Measurements from ENCODE around the gene ANKS6. TPM values are rescaled to one million over a fixed set of nuclear protein-coding genes. Genes with fewer than 3 reads are reported as not detected.

The ANKS6 gene
- total and polyA plus RNA-seq, 10 donors = 4.9 to 9.4 (median 7.0) TPM

DNA sequence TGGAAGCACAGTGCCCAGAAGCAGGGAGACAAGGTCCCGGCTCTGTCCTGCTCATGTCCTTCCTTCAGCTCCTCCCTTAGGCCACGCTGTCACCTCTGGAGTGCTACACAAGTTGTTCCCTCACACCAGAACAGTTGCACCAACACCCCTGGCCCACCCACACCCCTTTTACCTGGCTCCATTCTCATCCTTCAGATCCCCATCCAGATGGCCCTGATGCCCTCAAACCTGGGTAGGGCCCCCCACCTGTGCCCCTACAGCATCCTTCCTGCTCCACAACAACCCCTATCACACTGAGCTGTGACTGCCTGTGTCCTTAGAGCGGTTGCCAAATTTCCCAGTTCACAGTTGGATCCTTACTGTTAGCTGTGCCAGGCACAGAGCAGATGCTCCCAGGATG is 29.2 kb downstream of the ANKS6 start:
- intact Hi-C loops (cut with DNase I; ENCODE audit: low total_unique reads) = no loop called here
- peaks cover 0 to 12% (median 10%) of the 10 kb centered on the region in 8 donors for H3K9me3 ChIP-seq
- no peak overlapping the region for H3K4me3 ChIP-seq
- H3K27ac ChIP-seq = no peak overlapping the region
- no peak for DNase-seq
- 87 to 97% (median 95%) methylated on average over 3 of the region's 3 CpGs for WGBS, 5 donors
- peaks cover 0 to 65% (median 29%) of the 10 kb centered on the region in 6 donors for H3K36me3 ChIP-seq
- H3K27me3 ChIP-seq (replicated peaks in 1 of 7) = no peaks in the 10 kb centered on the region
- H3K4me1 ChIP-seq = no peaks in the 10 kb centered on the region
- TF ChIP-seq POLR2A (IDR thresholded peaks at IDR 0.05) (no peak), POLR2AphosphoS5 (IDR thresholded peaks at IDR 0.05) (no peak)
- TF ChIP-seq, protein P1, sequence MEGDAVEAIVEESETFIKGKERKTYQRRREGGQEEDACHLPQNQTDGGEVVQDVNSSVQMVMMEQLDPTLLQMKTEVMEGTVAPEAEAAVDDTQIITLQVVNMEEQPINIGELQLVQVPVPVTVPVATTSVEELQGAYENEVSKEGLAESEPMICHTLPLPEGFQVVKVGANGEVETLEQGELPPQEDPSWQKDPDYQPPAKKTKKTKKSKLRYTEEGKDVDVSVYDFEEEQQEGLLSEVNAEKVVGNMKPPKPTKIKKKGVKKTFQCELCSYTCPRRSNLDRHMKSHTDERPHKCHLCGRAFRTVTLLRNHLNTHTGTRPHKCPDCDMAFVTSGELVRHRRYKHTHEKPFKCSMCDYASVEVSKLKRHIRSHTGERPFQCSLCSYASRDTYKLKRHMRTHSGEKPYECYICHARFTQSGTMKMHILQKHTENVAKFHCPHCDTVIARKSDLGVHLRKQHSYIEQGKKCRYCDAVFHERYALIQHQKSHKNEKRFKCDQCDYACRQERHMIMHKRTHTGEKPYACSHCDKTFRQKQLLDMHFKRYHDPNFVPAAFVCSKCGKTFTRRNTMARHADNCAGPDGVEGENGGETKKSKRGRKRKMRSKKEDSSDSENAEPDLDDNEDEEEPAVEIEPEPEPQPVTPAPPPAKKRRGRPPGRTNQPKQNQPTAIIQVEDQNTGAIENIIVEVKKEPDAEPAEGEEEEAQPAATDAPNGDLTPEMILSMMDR (IDR thresholded peaks at IDR 0.05 in 8 of 11, conservative IDR thresholded peaks at IDR 0.05 in 3 of 11) = no peak

DNA sequence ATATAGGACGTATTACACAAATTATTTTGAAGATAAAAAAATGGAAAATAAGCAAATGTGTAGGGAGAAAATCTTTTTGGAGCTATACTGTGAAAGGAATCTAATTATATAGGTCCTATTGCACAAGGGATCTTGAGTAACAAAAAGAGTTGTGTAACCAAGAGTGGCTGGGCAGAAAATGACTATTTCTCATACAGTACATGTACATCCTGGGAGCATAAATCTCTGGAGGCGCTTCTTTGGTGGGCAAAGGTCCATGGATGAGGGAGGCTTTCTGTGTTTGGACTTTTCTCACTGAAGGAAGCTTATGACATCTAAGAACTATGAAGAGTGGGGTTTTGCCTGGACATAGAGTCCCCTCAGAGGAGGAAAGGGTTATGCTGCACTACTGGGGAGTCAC is 29.8 kb downstream of the ANKS6 start:
- no peak for TF ChIP-seq POLR2A (IDR thresholded peaks at IDR 0.05)
- TF ChIP-seq, protein P1 (IDR thresholded peaks at IDR 0.05 in 8 of 11, conservative IDR thresholded peaks at IDR 0.05 in 3 of 11) = no peak
- TF ChIP-seq POLR2AphosphoS5 (IDR thresholded peaks at IDR 0.05) = no peak
- Histone ChIP-seq H3K36me3 (peaks cover 0 to 59% (median 25%) of the 10 kb centered on the region in 6 donors), H3K27ac (no peak overlapping the region), H3K4me1 (no peaks in the 10 kb centered on the region), H3K27me3 (replicated peaks in 1 of 7) (no peaks in the 10 kb centered on the region), H3K4me3 (no peak overlapping the region), H3K9me3 (peaks cover 0 to 12% (median 10%) of the 10 kb centered on the region in 8 donors)
- no peak for DNase-seq
- intact Hi-C loops (cut with DNase I; ENCODE audit: low total_unique reads) = no loop called here
- WGBS, 5 donors = 75 to 97% (median 87%) methylated on average over 2 of the region's 2 CpGs

DNA sequence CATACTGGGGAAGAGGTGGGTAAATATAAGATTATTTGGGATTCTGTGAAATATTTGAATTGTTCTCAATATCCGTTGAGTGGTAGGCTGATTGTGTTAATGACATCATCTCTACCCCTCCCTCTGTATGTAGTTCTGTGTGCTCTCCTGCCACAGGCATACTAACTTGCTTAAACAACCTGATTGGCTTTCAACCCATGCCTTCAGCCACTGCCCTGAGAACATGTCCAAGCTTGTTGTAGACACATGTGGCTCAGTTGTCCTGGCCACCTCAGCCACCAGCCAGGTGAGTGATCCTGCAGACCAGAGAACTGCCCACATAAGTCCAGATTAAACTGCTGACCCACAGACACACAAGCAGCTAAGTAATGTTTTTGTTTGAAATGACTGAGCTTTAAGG is 31.1 kb downstream of the ANKS6 start:
- Histone ChIP-seq H3K36me3 (peaks cover 0 to 49% (median 15%) of the 10 kb centered on the region in 6 donors), H3K4me3 (no peak overlapping the region), H3K4me1 (no peaks in the 10 kb centered on the region), H3K9me3 (peaks cover 0 to 12% (median 10%) of the 10 kb centered on the region in 8 donors), H3K27ac (no peak overlapping the region), H3K27me3 (replicated peaks in 1 of 7) (no peaks in the 10 kb centered on the region)
- WGBS, 5 donors = 76 to 97% (median 95%) methylated on average over 1 of the region's 1 CpG
- TF ChIP-seq POLR2A (IDR thresholded peaks at IDR 0.05) (no peak), POLR2AphosphoS5 (IDR thresholded peaks at IDR 0.05) (no peak)
- TF ChIP-seq, protein P1 (IDR thresholded peaks at IDR 0.05 in 8 of 11, conservative IDR thresholded peaks at IDR 0.05 in 3 of 11) = no peak
- no peak for DNase-seq
- intact Hi-C loops (cut with DNase I; ENCODE audit: low total_unique reads) = no loop called here

DNA sequence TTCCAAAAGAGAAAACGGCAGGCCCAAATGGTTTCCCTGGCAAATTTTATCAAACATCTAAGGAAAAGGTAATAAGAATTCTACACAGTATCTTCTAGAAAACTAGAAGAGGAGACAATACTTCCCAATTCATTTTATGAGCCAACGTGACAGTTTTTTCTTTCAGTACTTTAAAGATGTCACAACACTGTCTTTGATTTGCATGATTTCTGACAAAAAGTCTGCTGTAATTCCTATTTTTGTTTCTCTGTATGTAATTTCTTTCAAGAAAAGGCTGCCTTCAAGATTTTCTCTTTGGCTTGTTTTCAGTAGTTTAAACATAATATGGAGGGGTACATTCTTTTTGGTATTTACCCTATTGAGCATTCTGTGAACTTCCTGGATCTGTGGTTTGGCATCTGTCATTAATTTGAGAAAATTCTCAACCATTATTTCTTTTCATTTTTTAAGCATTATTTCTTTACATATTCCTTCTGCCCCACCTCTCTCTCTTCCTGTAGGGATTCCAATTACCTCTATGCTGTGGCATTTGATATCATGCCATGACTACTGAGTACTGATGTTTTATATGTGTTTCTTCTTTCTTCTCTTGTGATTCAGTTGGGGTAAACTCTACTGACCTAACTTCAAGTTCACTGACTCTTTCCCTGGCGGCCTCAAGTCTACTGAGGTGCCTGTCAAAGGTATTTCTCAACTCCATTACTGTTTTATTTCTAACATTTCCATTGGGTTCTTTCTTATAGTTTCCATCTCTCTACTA is 32.2 kb downstream of the ANKS6 start:
- H3K27ac ChIP-seq = no peak overlapping the region
- no peak overlapping the region for H3K4me3 ChIP-seq
- DNase-seq = no peak
- H3K4me1 ChIP-seq = no peaks in the 10 kb centered on the region
- peaks cover 0 to 48% (median 13%) of the 10 kb centered on the region in 6 donors for H3K36me3 ChIP-seq
- peaks cover 0 to 14% (median 12%) of the 10 kb centered on the region in 8 donors for H3K9me3 ChIP-seq
- 74 to 93% (median 86%) methylated on average over 3 of the region's 3 CpGs for WGBS, 5 donors
- TF ChIP-seq, protein P1 (IDR thresholded peaks at IDR 0.05 in 8 of 11, conservative IDR thresholded peaks at IDR 0.05 in 3 of 11) = no peak
- TF ChIP-seq POLR2AphosphoS5 (IDR thresholded peaks at IDR 0.05) = no peak
- TF ChIP-seq POLR2A (IDR thresholded peaks at IDR 0.05) = no peak
- intact Hi-C loops (cut with DNase I; ENCODE audit: low total_unique reads) = no loop called here
- no peaks in the 10 kb centered on the region for H3K27me3 ChIP-seq (replicated peaks in 1 of 7)

Measured in spleen (tissue), 11 donors.